Nephron progenitor cell (in vitro differentiated cells): Measurements from ENCODE around the gene SERPINI2.
A peak's percentile ranks its signal among the peaks of the same experiment; 100 is the strongest.

Experiments
- DNase-seq: peaks from one replicate; pipeline ENCODE4 v3.0.0; 2021
- H3K27ac Mint-ChIP-seq: 2 replicates; pipeline ENCODE4 v1.8.0; 2021; ENCODE audit warnings: mild to moderate bottlenecking, moderate library complexity, mixed read lengths
- H3K27me3 Mint-ChIP-seq: 2 replicates; pipeline ENCODE4 v1.8.0; 2021; ENCODE audit warnings: mild to moderate bottlenecking, low read depth, mixed read lengths; ENCODE audit not compliant: poor library complexity
- H3K36me3 Mint-ChIP-seq: 2 replicates; pipeline ENCODE4 v1.8.0; 2021; ENCODE audit warnings: low read depth, mixed read lengths
- H3K4me1 Mint-ChIP-seq: 2 replicates; pipeline ENCODE4 v1.8.0; 2021; ENCODE audit warnings: mixed read lengths
- H3K4me3 Mint-ChIP-seq: 2 replicates; pipeline ENCODE4 v1.8.0; 2021; ENCODE audit warnings: mild to moderate bottlenecking, moderate library complexity, mixed read lengths
- H3K9me3 Mint-ChIP-seq: 2 replicates; pipeline ENCODE4 v1.8.0; 2021; ENCODE audit warnings: mild to moderate bottlenecking, moderate library complexity, mixed read lengths
- CTCF ChIP-seq: fragments of 200-600 bp; sonication (generic); IDR thresholded peaks from 2 replicates; pipeline ENCODE4 v1.5.0; 2021; ENCODE audit warnings: antibody characterized with exemption

The SERPINI2 gene

GRCh38 chr3:167501941-167502340, 28.1 kb upstream of the SERPINI2 start:
- no peak for DNase-seq
- Mint-ChIP-seq H3K27me3 (no peaks in the 10 kb centered on the region), H3K4me3 (no peak overlapping the region), H3K27ac (no peak overlapping the region), H3K4me1 (peaks cover 4% of the 10 kb centered on the region), H3K9me3 (no peaks in the 10 kb centered on the region), H3K36me3 (no peaks in the 10 kb centered on the region)
- no peak for TF ChIP-seq CTCF

- DNase-seq = no peak
- H3K9me3 Mint-ChIP-seq = no peaks in the 10 kb centered on the region
- no peak for TF ChIP-seq CTCF
- no peak overlapping the region for H3K4me3 Mint-ChIP-seq
- H3K27ac Mint-ChIP-seq = no peak overlapping the region
- peaks cover 4% of the 10 kb centered on the region for H3K4me1 Mint-ChIP-seq
- no peaks in the 10 kb centered on the region for H3K27me3 Mint-ChIP-seq
- no peaks in the 10 kb centered on the region for H3K36me3 Mint-ChIP-seq
These were observed 24.1 kb upstream of the SERPINI2 start for GRCh38 chr3:167497903-167498302.

DNA sequence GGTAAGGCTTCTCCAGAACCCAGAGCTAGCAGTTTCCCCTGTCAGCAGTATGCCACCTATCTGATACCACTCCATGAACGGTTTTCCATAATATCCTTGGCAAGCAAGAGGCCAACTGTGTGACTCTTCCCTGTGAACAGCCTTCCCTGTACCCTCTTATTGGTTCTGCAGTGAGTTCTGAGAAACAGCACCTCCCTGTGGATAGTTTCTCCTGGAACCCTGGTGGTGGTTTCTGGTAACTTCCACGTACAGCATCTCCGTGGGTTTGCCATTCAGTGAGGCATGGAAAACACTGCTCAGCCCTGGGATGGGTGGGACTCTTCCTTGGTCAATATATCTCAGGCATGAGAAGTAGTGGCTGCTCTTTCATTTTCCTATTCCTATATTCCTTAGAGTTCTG, 19.4 kb upstream of the SERPINI2 start:
- Mint-ChIP-seq H3K4me1 (peaks cover 10% of the 10 kb centered on the region), H3K4me3 (no peak overlapping the region), H3K27ac (no peak overlapping the region), H3K9me3 (no peaks in the 10 kb centered on the region), H3K36me3 (no peaks in the 10 kb centered on the region), H3K27me3 (no peaks in the 10 kb centered on the region)
- DNase-seq = no peak
- TF ChIP-seq CTCF = peak; percentile 23

DNA sequence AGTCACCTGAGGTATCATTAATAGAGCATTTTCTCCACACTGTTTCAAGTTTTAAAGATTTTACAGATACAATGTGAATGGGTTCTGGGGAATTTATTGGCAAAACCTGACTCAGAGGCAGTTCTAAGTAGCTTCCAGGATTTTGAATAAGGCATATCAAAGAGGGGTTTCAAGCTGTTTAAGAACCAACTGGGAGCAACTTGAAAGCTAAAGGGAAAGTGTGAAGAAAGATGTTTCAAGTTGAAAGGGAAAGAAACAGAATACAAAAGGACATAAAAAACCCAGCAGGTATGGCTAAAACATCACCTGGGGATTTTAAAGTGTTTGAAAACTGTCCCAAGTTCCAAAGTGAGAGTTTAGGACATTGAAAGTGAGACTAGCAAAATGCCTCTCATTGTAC, 17.8 kb upstream of the SERPINI2 start:
- Mint-ChIP-seq H3K36me3 (no peaks in the 10 kb centered on the region), H3K27me3 (no peaks in the 10 kb centered on the region), H3K27ac (no peak overlapping the region), H3K4me1 (peaks cover 10% of the 10 kb centered on the region), H3K4me3 (no peak overlapping the region), H3K9me3 (peaks cover 6% of the 10 kb centered on the region)
- DNase-seq = no peak
- TF ChIP-seq CTCF = no peak

- Mint-ChIP-seq H3K27me3 (no peaks in the 10 kb centered on the region), H3K4me3 (no peak overlapping the region), H3K27ac (no peak overlapping the region), H3K36me3 (no peaks in the 10 kb centered on the region), H3K4me1 (peaks cover 10% of the 10 kb centered on the region), H3K9me3 (peaks cover 8% of the 10 kb centered on the region)
- TF ChIP-seq CTCF = no peak
- no peak for DNase-seq
These were observed 15.7 kb upstream of the SERPINI2 start for GRCh38 chr3:167489571-167489970.

DNA sequence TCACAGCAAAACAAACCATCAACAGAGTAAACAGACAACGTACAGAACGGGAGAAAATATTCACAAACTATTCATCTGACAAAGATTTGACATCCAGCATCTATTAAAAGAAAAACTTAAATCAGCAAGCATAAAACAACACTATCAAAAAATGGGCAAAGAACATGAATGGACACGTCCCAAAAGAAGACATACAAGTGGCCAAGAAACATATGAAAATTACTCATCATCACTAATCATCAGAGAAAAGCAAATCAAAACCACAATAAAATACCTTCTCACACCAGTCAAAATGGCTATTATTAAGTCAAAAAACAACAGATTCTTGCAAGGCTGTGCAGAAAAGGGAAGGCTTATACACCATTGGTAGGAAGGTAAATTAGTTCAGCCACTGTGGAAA, 13.7 kb upstream of the SERPINI2 start:
- Mint-ChIP-seq H3K4me3 (no peak overlapping the region), H3K9me3 (peaks cover 8% of the 10 kb centered on the region), H3K36me3 (no peaks in the 10 kb centered on the region), H3K27ac (no peak overlapping the region), H3K4me1 (peaks cover 10% of the 10 kb centered on the region), H3K27me3 (no peaks in the 10 kb centered on the region)
- no peak for DNase-seq
- TF ChIP-seq CTCF = no peak
